Stimulated activated CD4-positive, alpha-beta T cell treated with anti-CD3 and anti-CD28 coated beads, Interleukin-15, amount 100 ng/mL, for 48 hours (primary cell): Measurements from ENCODE around the gene THEMIS.
"Not testable (repeated sequence)": the region's sequence is repeated elsewhere in the genome, so short reads cannot be mapped to it uniquely, and the experiment has no call there.

Source experiments
- DNase-seq, 2 donors: peaks; one replicate each; pipeline ENCODE4 v3.0.0-alpha.2; 2020; ENCODE audit warnings: low read depth in 2 of 2

THEMIS gene

GRCh38 chr6:127914240-127914639 is 13.4 kb upstream of the THEMIS start:
- DNase-seq = no peak

DNA sequence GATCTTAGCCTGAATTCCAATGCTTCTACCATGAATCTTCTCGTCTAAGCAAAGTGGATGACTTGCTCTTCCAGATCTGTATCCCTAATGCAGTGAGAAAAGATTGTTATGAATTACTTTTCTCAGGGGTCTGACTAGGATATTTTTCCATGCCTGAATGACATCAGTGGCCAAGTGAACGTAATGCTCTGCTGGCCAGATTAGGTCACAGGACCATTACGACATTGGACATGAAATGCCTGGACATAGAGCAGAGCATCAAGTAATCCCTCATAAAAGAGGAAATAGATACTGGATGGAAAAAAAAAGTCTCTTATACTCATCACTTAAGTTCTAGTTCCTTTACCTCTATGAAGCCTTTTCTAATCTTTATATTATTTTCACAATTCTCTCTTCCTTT is 12.1 kb upstream of the THEMIS start:
- no peak for DNase-seq

DNA sequence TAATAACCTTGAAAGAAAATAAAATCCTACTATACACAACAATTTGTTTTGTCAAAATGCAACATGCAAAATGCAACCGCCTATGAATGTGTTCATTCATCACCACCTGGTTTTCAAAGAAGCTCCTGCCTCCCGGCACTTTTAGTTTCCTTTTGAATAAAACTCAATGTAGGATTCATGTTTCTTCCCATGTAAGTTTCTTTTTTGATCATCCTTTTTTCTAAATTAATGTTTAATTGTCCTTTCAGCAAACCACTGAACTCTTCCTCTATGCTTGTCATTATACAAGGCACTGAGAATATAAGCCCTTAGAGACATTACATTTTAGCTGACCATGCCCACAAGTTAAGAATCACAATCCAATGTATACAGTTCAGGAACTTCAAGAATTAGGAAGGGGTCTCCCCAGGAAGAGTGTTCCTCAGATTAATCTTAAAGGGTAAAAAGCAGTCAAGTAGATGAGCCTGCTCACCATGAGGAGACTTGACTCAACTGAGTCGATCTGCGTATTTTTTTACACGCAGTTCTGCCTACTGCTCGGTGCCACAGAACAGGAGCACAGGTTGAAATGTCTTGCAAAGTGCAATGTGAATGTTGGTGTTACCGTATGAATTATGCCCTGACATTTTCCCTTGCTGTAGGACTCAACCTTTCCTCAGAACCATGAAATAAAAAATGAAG is 7.2 kb upstream of the THEMIS start:
- peak in 1 of 2 donors; percentile 14 for DNase-seq

DNA sequence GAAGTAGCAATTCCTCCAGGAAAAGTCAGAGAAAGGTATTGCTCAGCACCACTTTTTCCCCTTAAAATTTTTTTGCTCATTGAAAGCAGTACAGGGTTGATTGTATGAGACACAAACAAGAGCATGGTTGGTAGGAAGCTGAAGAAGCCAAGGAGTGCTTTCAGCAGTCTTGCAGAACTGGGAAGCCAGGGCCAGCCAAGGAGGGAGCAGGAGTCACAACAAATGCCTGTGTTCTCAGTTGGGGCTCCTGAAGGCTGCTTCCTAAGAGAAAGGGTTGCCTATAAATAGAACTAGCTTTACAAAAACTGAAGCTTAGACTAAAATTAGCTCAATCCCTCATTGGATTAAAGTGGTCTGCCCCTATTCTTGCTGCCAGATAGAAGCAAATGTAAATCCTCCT is 3.3 kb upstream of the THEMIS start:
- no peak for DNase-seq

GRCh38 chr6:127902933-127903332 is 2.1 kb upstream of the THEMIS start:
- no peak for DNase-seq

GRCh38 chr6:127897484-127897883 is 3.4 kb downstream of the THEMIS start:
- DNase-seq = no peak

DNA sequence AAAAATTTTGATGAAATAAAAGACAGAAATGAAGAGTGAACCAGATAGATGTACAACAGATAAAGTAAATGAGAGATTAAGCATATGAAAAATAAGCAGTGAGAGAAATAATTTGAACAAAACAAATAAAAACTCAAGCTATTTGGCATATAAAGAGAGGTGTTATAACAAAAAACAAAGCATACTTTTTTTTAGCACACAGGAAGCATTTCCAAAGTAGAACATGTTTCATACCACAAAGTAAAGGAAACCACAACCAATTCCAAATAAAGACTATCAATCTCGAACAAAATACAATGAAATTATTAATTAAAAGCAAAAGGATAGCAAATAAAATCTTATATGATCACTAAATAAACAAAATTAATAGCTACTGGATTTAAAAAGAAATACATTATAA is 6.8 kb downstream of the THEMIS start:
- no peak for DNase-seq

- DNase-seq = no peak
These were observed 7.3 kb downstream of the THEMIS start for GRCh38 chr6:127893541-127893940.

DNA sequence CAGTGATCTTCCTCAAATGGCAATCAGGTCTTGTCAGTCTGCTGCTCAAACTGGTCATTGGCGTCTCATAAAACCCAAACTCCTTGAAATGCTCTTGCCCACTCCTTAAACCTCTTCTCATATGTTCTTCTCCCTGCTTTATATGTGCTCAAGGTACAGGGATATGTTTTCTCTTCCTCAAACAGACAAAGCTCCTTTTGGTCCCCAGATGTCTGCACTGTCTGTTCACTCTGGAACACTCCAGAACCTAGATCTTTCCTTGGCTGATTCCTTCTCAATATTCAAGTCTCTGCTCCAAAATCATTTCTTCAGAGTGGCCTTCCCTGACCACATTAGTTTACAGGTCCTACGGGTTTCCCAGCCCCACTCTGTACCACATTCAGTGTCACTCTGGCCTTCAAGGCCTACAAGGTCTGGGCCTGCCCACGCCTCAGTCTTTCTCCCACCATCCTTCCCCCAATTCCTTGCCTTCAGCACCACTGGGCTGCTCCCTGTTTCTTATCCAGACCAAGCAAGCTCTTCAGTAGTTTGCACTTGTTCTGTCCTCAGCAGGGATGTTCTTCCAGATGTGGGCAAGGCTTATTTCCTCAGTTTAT is 9.0 kb downstream of the THEMIS start:
- DNase-seq = no peak

- DNase-seq = no peak
These were observed 14.3 kb downstream of the THEMIS start for GRCh38 chr6:127886603-127887002.

- DNase-seq = no peak
These were observed 16.7 kb downstream of the THEMIS start for GRCh38 chr6:127884134-127884533.

DNA sequence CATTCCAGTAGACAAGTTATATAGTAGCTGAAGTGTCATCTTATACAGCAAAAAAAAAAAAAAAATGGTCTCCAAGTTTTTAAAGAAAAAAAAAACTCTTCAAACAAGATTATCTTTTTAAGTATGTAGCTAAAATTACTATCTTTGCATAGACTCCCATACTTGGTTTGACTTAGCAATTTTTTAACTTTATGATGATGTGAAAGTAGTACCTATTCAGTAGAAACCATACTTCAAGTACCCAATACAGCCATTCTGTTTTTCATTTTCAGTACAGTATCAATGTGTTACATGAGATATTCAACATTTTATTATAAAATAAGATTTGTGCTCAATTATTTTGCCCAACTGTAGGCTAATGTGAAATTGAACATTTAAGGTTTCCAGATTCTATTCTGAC is 18.9 kb downstream of the THEMIS start:
- DNase-seq = not testable (repeated sequence)

- no peak for DNase-seq
These were observed 20.4 kb downstream of the THEMIS start for GRCh38 chr6:127880429-127880828.

- no peak for DNase-seq
These were observed 21.2 kb downstream of the THEMIS start for GRCh38 chr6:127879685-127880084.

- no peak for DNase-seq
These were observed 22.7 kb downstream of the THEMIS start for GRCh38 chr6:127878115-127878514.

DNA sequence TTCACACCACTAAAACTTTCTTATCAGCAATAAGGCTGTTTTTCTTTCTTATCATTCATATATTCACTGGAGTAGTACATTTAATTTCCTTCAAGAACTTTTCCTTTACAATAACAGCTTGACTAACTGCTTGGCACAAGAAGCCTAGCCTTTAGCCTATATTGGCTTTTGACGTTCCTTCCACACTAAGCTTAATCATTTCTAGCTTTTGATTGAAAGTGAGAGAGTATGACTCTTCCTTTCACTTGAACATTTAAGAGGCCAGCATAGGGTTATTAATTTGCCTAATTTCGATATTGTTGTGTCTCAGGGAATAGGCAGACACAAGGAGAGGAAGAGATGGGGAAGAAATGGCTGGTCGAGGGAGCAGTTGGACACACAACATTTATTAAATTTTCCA is 23.6 kb downstream of the THEMIS start:
- no peak for DNase-seq

- DNase-seq = no peak
These were observed 31.0 kb downstream of the THEMIS start for GRCh38 chr6:127869772-127870404.

DNA sequence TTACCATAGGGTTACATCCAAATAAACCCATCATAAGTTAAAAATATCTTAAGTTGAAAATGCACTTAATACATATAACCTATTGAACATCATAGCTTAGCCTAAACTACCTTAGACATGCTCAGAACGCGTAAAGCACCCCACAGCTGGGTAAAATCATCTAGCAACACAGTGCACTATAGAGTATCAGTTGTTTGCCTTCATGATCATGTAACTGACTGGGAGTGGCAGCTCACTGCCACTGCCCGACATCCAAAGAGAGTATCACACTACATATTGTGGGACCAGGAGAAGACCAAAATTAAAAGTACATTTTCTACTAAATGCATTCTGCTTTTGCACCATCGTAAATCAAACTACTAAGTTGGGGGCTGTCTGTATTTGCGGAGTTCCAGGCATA is 31.7 kb downstream of the THEMIS start:
- no peak for DNase-seq

GRCh38 chr6:127868338-127868737 is 32.5 kb downstream of the THEMIS start:
- no peak for DNase-seq

DNA sequence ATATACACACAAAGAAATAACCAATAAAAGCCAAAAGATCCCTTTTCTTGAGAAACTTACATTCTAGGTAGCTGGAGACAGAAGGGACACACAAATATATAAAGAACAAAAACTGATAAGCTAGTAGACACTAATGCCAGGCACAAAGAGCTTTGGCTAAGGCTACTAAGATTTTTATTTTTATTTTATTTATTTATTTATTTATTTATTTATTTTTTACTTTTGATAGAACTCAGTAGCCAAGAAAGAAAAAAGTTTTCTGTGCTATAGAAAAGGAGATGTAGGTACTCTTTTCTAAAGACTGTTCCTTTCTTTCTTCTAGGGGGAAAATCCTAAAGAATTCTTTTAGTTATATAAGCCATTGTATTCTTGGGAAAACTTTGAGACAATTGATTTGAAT is 34.1 kb downstream of the THEMIS start:
- DNase-seq = no peak

DNA sequence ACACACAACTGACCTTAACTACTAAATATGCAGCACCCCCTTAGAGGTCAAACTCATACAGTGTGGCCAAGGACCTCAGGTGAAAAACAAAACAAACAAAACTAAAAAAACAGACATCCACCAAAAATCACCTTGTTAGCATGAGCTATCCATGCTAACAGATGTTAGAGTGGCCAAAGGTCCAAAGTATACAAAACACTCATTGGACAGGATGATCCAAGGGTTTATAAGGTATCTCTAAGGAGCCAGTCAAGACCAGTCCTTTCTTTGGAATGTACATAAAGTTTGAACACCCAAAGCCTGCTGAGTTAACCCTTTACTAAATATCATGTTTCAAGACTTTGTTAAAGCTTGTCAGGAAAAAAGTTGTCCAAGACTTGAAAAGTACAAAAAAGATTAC is 35.8 kb downstream of the THEMIS start:
- no peak for DNase-seq

- no peak for DNase-seq
These were observed 36.2 kb downstream of the THEMIS start for GRCh38 chr6:127864701-127865100.

DNA sequence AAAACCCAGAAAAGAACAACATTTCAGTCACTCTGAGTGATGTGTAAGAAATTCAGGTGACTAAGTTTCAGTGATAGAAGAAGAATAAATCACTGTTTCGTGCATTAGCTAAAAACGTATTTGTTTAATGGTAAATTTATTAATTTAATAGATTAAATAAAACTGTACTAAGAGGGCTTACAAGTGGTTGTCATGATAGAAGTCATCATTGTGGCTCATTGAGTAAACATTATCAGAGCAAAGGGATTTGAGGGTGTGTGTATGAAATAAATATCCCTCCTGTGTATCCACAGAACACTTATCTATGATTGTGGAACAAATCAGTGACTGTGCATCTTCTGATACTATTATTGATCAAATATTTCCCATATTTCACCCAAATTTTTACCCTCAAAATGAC is 40.1 kb downstream of the THEMIS start:
- no peak for DNase-seq
